ENCODE results near the gene GPR37. TPM values are rescaled to one million over a fixed set of nuclear protein-coding genes. Genes with fewer than 3 reads are reported as not detected.
A peak's percentile ranks its signal among the peaks of the same experiment; 100 is the strongest.

The GPR37 gene
- polyA plus RNA-seq (2013, experiment 1 of 2), result 1.8 TPM
- polyA plus RNA-seq (2013, experiment 2 of 2), result 1.9 TPM

- Histone ChIP-seq H2AK5ac (ENCODE audit: low read depth, low read length) (no peak within 1 kb of the TSS), H3K27me3 (ENCODE audit: control insufficient read depth in 3 of 3, insufficient read depth in 3 of 3, low read depth in 1 of 3, low read length in 3 of 3) (peaks cover 9 to 41% (median 17%) of the 10 kb centered on the region in 3 experiments), H3K27ac (replicated peaks; ENCODE audit: low read length) (peak within 1 kb of the TSS; percentile 24), H2BK15ac (ENCODE audit: low read length) (peak within 1 kb of the TSS; percentile 21), H2BK5ac (ENCODE audit: low read length) (peak within 1 kb of the TSS; percentile 82), H3K18ac (ENCODE audit: low read length) (peak within 1 kb of the TSS; percentile 94), H3K4ac (ENCODE audit: low read length) (no peak within 1 kb of the TSS), H3K36me3 (replicated peaks in 1 of 2; ENCODE audit: control insufficient read depth in 2 of 2, insufficient read depth in 2 of 2, low read length in 2 of 2) (no peaks in the 10 kb centered on the region), H3K4me1 (ENCODE audit: control insufficient read depth in 2 of 2, insufficient read depth in 1 of 2, low read depth in 1 of 2, low read length in 2 of 2) (peaks cover 0 to 5% of the 10 kb centered on the region in 2 donors), H4K8ac (ENCODE audit: low read depth, low read length) (no peak within 1 kb of the TSS), H3K14ac (ENCODE audit: low read length) (peak within 1 kb of the TSS; percentile 56), H3K4me3 (ENCODE audit: low read length in 2 of 2) (peak within 1 kb of the TSS; percentile 71 to 91), H2AFZ (ENCODE audit: low read length) (peak within 1 kb of the TSS; percentile 99), H4K91ac (ENCODE audit: low read depth, low read length, poor library complexity) (no peak within 1 kb of the TSS), H3K79me1 (ENCODE audit: low read depth, low read length) (no peaks in the 10 kb centered on the region), H2BK120ac (ENCODE audit: low read depth, low read length) (no peak within 1 kb of the TSS), H2BK12ac (ENCODE audit: low read length) (peak within 1 kb of the TSS; percentile 60), H3K9me3 (replicated peaks in 1 of 2; ENCODE audit: control insufficient read depth in 2 of 2, insufficient read depth in 1 of 2, low read depth in 1 of 2, low read length in 2 of 2) (peaks cover 4 to 13% of the 10 kb centered on the region in 2 donors), H3K4me2 (ENCODE audit: insufficient read depth, low read length, poor library complexity, severe bottlenecking) (peak within 1 kb of the TSS; percentile 98), H3K9ac (ENCODE audit: low read depth, low read length, poor library complexity) (peak within 1 kb of the TSS; percentile 75), H3K23ac (ENCODE audit: low read depth, low read length, poor library complexity) (peak within 1 kb of the TSS; percentile 97)
- WGBS, 2 donors (ENCODE audit: extremely low coverage in 2 of 2, insufficient read length in 2 of 2, insufficient replicate concordance in 1 of 2), result no CpG with 5 or more reads among the region's 81 CpGs
- DNase-seq (ENCODE audit: low spot score), result peak; percentile 70
Measured at GRCh38 chr7:124765401-124766352, at the start of gene GPR37. Gene GPR37, minus strand, starts transcription at chr7:124765792. Its CDS starts 816 bp downstream, at chr7:124764976.

- Histone ChIP-seq H3K36me3 (replicated peaks in 1 of 2; ENCODE audit: control insufficient read depth in 2 of 2, insufficient read depth in 2 of 2, low read length in 2 of 2) (no peaks in the 10 kb centered on the region), H3K18ac (ENCODE audit: low read length) (no peak overlapping the region), H2BK12ac (ENCODE audit: low read length) (no peak overlapping the region), H3K4me3 (ENCODE audit: low read length in 2 of 2) (no peak overlapping the region), H3K4ac (ENCODE audit: low read length) (no peak overlapping the region), H2AFZ (ENCODE audit: low read length) (no peak overlapping the region), H2BK15ac (ENCODE audit: low read length) (no peak overlapping the region), H3K27ac (replicated peaks; ENCODE audit: low read length) (no peak overlapping the region), H3K4me2 (ENCODE audit: insufficient read depth, low read length, poor library complexity, severe bottlenecking) (no peak overlapping the region), H4K8ac (ENCODE audit: low read depth, low read length) (no peak overlapping the region), H3K27me3 (ENCODE audit: control insufficient read depth in 3 of 3, insufficient read depth in 3 of 3, low read depth in 1 of 3, low read length in 3 of 3) (no peaks in the 10 kb centered on the region), H3K4me1 (ENCODE audit: control insufficient read depth in 2 of 2, insufficient read depth in 1 of 2, low read depth in 1 of 2, low read length in 2 of 2) (peaks cover 3 to 5% of the 10 kb centered on the region in 2 donors), H3K14ac (ENCODE audit: low read length) (no peak overlapping the region), H3K79me1 (ENCODE audit: low read depth, low read length) (no peaks in the 10 kb centered on the region), H3K9me3 (replicated peaks in 1 of 2; ENCODE audit: control insufficient read depth in 2 of 2, insufficient read depth in 1 of 2, low read depth in 1 of 2, low read length in 2 of 2) (peaks cover 2 to 4% of the 10 kb centered on the region in 2 donors), H3K9ac (ENCODE audit: low read depth, low read length, poor library complexity) (no peak overlapping the region), H3K23ac (ENCODE audit: low read depth, low read length, poor library complexity) (no peak overlapping the region), H2AK5ac (ENCODE audit: low read depth, low read length) (no peak overlapping the region), H4K91ac (ENCODE audit: low read depth, low read length, poor library complexity) (no peak overlapping the region), H2BK120ac (ENCODE audit: low read depth, low read length) (no peak overlapping the region), H2BK5ac (ENCODE audit: low read length) (no peak overlapping the region)
- DNase-seq (ENCODE audit: low spot score), result no peak
- no CpG with 5 or more reads among the region's 2 CpGs for WGBS, 2 donors (ENCODE audit: extremely low coverage in 2 of 2, insufficient read length in 2 of 2, insufficient replicate concordance in 1 of 2)
Measured at GRCh38 chr7:124813994-124814798, 48.6 kb upstream of the GPR37 start.

- Histone ChIP-seq H4K8ac (ENCODE audit: low read depth, low read length) (no peak overlapping the region), H3K9ac (ENCODE audit: low read depth, low read length, poor library complexity) (no peak overlapping the region)
Measured at GRCh38 chr7:124812764-124813163, 47.2 kb upstream of the GPR37 start.

More at GRCh38 chr7:124812764-124813163, 47.2 kb upstream of the GPR37 start:
- Histone ChIP-seq H2AFZ (ENCODE audit: low read length) (no peak overlapping the region), H2AK5ac (ENCODE audit: low read depth, low read length) (no peak overlapping the region), H3K27ac (replicated peaks; ENCODE audit: low read length) (no peak overlapping the region), H3K23ac (ENCODE audit: low read depth, low read length, poor library complexity) (no peak overlapping the region), H2BK120ac (ENCODE audit: low read depth, low read length) (no peak overlapping the region), H3K4me1 (ENCODE audit: control insufficient read depth in 2 of 2, insufficient read depth in 1 of 2, low read depth in 1 of 2, low read length in 2 of 2) (peaks cover 3 to 5% of the 10 kb centered on the region in 2 donors), H3K79me1 (ENCODE audit: low read depth, low read length) (no peaks in the 10 kb centered on the region), H4K91ac (ENCODE audit: low read depth, low read length, poor library complexity) (no peak overlapping the region), H3K4me2 (ENCODE audit: insufficient read depth, low read length, poor library complexity, severe bottlenecking) (no peak overlapping the region), H2BK12ac (ENCODE audit: low read length) (no peak overlapping the region), H3K4me3 (ENCODE audit: low read length in 2 of 2) (no peak overlapping the region), H3K18ac (ENCODE audit: low read length) (no peak overlapping the region), H3K9me3 (replicated peaks in 1 of 2; ENCODE audit: control insufficient read depth in 2 of 2, insufficient read depth in 1 of 2, low read depth in 1 of 2, low read length in 2 of 2) (no peaks in the 10 kb centered on the region), H3K4ac (ENCODE audit: low read length) (no peak overlapping the region), H3K14ac (ENCODE audit: low read length) (no peak overlapping the region), H2BK5ac (ENCODE audit: low read length) (no peak overlapping the region), H2BK15ac (ENCODE audit: low read length) (no peak overlapping the region), H3K27me3 (ENCODE audit: control insufficient read depth in 3 of 3, insufficient read depth in 3 of 3, low read depth in 1 of 3, low read length in 3 of 3) (no peaks in the 10 kb centered on the region), H3K36me3 (replicated peaks in 1 of 2; ENCODE audit: control insufficient read depth in 2 of 2, insufficient read depth in 2 of 2, low read length in 2 of 2) (no peaks in the 10 kb centered on the region)
- DNase-seq (ENCODE audit: low spot score), result no peak
- no CpG with 5 or more reads among the region's 2 CpGs for WGBS, 2 donors (ENCODE audit: extremely low coverage in 2 of 2, insufficient read length in 2 of 2, insufficient replicate concordance in 1 of 2)
